AG10803 (cell line): ENCODE data around the gene TNS3.

Source experiments
- DNase-seq: peaks from one replicate; pipeline ENCODE4 v3.0.0; 2010; ENCODE audit warnings: low read depth
- H3K4me3 ChIP-seq: 2 replicates; pipeline ENCODE4 v1.5.1; 2011; ENCODE audit warnings: mild to moderate bottlenecking, low read length, control low read depth
- TF ChIP-seq, protein P1 (sequence below): conservative IDR thresholded peaks from 2 replicates; pipeline ENCODE4 v1.5.1; 2011; ENCODE audit warnings: mild to moderate bottlenecking, low read length, control low read depth, inconsistent platforms

TNS3 gene

GRCh38 chr7:47283497-47284131, 298.3 kb downstream of the TNS3 start:
- TF ChIP-seq, protein P1, sequence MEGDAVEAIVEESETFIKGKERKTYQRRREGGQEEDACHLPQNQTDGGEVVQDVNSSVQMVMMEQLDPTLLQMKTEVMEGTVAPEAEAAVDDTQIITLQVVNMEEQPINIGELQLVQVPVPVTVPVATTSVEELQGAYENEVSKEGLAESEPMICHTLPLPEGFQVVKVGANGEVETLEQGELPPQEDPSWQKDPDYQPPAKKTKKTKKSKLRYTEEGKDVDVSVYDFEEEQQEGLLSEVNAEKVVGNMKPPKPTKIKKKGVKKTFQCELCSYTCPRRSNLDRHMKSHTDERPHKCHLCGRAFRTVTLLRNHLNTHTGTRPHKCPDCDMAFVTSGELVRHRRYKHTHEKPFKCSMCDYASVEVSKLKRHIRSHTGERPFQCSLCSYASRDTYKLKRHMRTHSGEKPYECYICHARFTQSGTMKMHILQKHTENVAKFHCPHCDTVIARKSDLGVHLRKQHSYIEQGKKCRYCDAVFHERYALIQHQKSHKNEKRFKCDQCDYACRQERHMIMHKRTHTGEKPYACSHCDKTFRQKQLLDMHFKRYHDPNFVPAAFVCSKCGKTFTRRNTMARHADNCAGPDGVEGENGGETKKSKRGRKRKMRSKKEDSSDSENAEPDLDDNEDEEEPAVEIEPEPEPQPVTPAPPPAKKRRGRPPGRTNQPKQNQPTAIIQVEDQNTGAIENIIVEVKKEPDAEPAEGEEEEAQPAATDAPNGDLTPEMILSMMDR = no peak
- DNase-seq = no peak
- H3K4me3 ChIP-seq = no peak overlapping the region

- no peak overlapping the region for H3K4me3 ChIP-seq
- TF ChIP-seq, protein P1 = no peak
- DNase-seq = no peak
These were observed 299.0 kb downstream of the TNS3 start for GRCh38 chr7:47282790-47283496.

- no peak for DNase-seq
- H3K4me3 ChIP-seq = no peak overlapping the region
- TF ChIP-seq, protein P1 = no peak
These were observed 299.8 kb downstream of the TNS3 start for GRCh38 chr7:47281966-47282643.

- no peak for DNase-seq
- TF ChIP-seq, protein P1 = no peak
- no peak overlapping the region for H3K4me3 ChIP-seq
These were observed 300.8 kb downstream of the TNS3 start for GRCh38 chr7:47281161-47281560.

DNA sequence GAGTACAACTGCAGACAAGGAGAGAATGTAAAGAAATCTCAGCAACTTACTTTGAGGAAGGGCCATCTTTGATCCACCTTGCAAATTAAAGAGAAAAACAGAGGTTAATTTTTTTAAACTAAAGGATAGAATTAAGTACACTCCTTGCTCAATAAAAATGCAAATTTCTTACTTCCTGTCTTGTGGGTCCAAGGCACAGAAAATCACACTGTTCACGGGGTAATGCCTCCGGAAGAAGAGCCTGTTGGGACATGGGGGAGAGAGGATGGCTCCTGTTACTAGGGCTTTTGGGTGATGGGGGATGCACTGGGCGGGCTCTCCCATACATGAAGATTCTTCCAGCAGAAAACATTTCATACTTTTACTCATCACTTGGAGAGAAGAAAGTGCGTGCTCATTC, 301.8 kb downstream of the TNS3 start:
- TF ChIP-seq, protein P1 = no peak
- no peak overlapping the region for H3K4me3 ChIP-seq
- no peak for DNase-seq

GRCh38 chr7:47278043-47278442, 303.9 kb downstream of the TNS3 start:
- TF ChIP-seq, protein P1 = no peak
- no peak overlapping the region for H3K4me3 ChIP-seq
- no peak for DNase-seq
